ENCODE data around the gene PCDHGB5.

DNA sequence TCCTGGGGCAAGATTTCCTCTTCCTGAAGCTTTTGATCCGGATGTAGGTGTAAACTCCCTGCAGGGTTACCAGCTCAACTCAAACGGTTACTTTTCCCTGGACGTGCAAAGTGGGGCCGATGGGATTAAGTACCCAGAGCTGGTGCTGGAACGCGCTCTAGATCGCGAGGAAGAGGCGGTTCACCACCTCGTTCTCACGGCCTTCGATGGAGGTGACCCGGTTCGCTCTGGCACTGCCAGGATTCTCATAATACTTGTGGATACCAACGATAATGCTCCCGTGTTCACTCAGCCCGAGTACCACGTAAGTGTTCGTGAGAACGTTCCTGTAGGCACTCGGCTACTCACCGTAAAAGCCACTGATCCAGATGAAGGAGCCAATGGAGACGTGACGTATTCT lies 42.1 kb upstream of the PCDHGB5 start:
- TF ChIP-seq, protein P1, sequence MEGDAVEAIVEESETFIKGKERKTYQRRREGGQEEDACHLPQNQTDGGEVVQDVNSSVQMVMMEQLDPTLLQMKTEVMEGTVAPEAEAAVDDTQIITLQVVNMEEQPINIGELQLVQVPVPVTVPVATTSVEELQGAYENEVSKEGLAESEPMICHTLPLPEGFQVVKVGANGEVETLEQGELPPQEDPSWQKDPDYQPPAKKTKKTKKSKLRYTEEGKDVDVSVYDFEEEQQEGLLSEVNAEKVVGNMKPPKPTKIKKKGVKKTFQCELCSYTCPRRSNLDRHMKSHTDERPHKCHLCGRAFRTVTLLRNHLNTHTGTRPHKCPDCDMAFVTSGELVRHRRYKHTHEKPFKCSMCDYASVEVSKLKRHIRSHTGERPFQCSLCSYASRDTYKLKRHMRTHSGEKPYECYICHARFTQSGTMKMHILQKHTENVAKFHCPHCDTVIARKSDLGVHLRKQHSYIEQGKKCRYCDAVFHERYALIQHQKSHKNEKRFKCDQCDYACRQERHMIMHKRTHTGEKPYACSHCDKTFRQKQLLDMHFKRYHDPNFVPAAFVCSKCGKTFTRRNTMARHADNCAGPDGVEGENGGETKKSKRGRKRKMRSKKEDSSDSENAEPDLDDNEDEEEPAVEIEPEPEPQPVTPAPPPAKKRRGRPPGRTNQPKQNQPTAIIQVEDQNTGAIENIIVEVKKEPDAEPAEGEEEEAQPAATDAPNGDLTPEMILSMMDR (IDR thresholded peaks at IDR 0.05) = no peak
- TF ChIP-seq POLR2A (IDR thresholded peaks at IDR 0.05) (no peak), EP300 (IDR thresholded peaks at IDR 0.05) (no peak), POLR2AphosphoS5 (IDR thresholded peaks at IDR 0.05) (no peak)
